H1 (cell line): Measurements from ENCODE around the gene FGF2. TPM values are rescaled to one million over a fixed set of nuclear protein-coding genes. Genes with fewer than 3 reads are reported as not detected.
"Not testable (repeated sequence)": the region's sequence is repeated elsewhere in the genome, so short reads cannot be mapped to it uniquely, and the experiment has no call there.

ENCODE experiments used
- CTCF ChIA-PET: fragments of 300-600 bp; sonication (Branson Sonifier 250); formaldehyde crosslinking; loops from one replicate; lab custom pipeline; 2021; ENCODE audit not compliant: partially characterized antibody; lab: Charles Lee
- POLR2A ChIA-PET: fragments of 300-600 bp; sonication (Branson Sonifier 250); formaldehyde crosslinking; loops from one replicate; lab custom pipeline; 2021; ENCODE audit warnings: inconsistent platforms; ENCODE audit not compliant: partially characterized antibody; lab: Charles Lee
- DNase-seq, 2 experiments: peaks; one replicate each; pipeline versions ENCODE4 v3.0.0 to v3.0.0-alpha.2; 2010 to 2022; ENCODE audit warnings: low spot score in 2 of 2, low read depth in 1 of 2, mixed read lengths in 1 of 2
- FAIRE-seq: peaks from 2 replicates; lab custom pipeline; 2011; peaks lifted over from hg19 to GRCh38; lab: Jason Lieb, UNC
- H2AFZ ChIP-seq: 2 replicates; pipeline ENCODE4 v1.8.1; 2012; ENCODE audit warnings: low read length, inconsistent platforms
- H2AK5ac ChIP-seq: 2 replicates; pipeline ENCODE4 v1.6.1; 2013; ENCODE audit warnings: low read depth, low read length
- H2BK120ac ChIP-seq: replicated peaks from 2 replicates; pipeline ENCODE3; 2013; ENCODE audit warnings: low read depth, low read length, inconsistent platforms
- H2BK12ac ChIP-seq: 2 replicates; pipeline ENCODE4 v1.6.1; 2013; ENCODE audit warnings: low read depth, low read length
- H2BK15ac ChIP-seq: 2 replicates; pipeline ENCODE4 v1.6.1; 2013; ENCODE audit warnings: low read length
- H2BK20ac ChIP-seq: 2 replicates; pipeline ENCODE4 v1.6.1; 2013; ENCODE audit warnings: low read length
- H2BK5ac ChIP-seq: 2 replicates; pipeline ENCODE4 v1.6.1; 2013; ENCODE audit warnings: low read depth, low read length
- H3K14ac ChIP-seq: 2 replicates; pipeline ENCODE4 v1.6.1; 2013; ENCODE audit warnings: inconsistent platforms; ENCODE audit not compliant: insufficient read length
- H3K18ac ChIP-seq: 2 replicates; pipeline ENCODE4 v1.6.1; 2013; ENCODE audit warnings: low read length; ENCODE audit errors: extremely low read depth
- H3K23ac ChIP-seq: 2 replicates; pipeline ENCODE4 v1.6.1; 2013; ENCODE audit warnings: inconsistent platforms; ENCODE audit not compliant: insufficient read length
- H3K23me2 ChIP-seq: 2 replicates; pipeline ENCODE4 v1.6.1; 2013; ENCODE audit warnings: low read depth, low read length
- H3K27ac ChIP-seq: 2 replicates; pipeline ENCODE4 v1.6.1; 2011; ENCODE audit warnings: low read depth, low read length, inconsistent platforms
- H3K27me3 ChIP-seq, 4 experiments: replicated peaks in 1 of 4; 1 replicate in 1 of 4; 2 replicates in 3 of 4; pipeline versions ENCODE4 v1.6.1 to v1.8.1; 2011 to 2013; ENCODE audit warnings: low read length in 3 of 4, mild to moderate bottlenecking in 3 of 4, inconsistent platforms in 2 of 4, mixed read lengths in 2 of 4, moderate library complexity in 1 of 4; ENCODE audit not compliant: control insufficient read depth in 3 of 4, insufficient read depth in 3 of 4; ENCODE audit errors: extremely low read depth in 1 of 4
- H3K36me3 ChIP-seq, 4 experiments: 2 replicates each; pipeline versions ENCODE4 v1.6.1 to v1.8.1; 2011 to 2013; ENCODE audit warnings: mild to moderate bottlenecking in 4 of 4, low read length in 3 of 4, moderate library complexity in 2 of 4, control low read depth in 1 of 4, inconsistent platforms in 1 of 4; ENCODE audit not compliant: insufficient read depth in 4 of 4, control insufficient read depth in 2 of 4
- H3K4ac ChIP-seq: replicated peaks from 2 replicates; pipeline ENCODE3; 2013; ENCODE audit warnings: low read length, low read depth, mixed read lengths, inconsistent platforms; ENCODE audit not compliant: insufficient read length
- H3K4me1 ChIP-seq, 4 experiments: replicated peaks in 1 of 4; 1 replicate in 1 of 4; 2 replicates in 3 of 4; pipeline versions ENCODE4 v1.6.1 to v1.8.1; 2011 to 2013; ENCODE audit warnings: low read length in 3 of 4, inconsistent platforms in 2 of 4, mixed read lengths in 1 of 4; ENCODE audit not compliant: insufficient read depth in 4 of 4, control insufficient read depth in 3 of 4
- H3K4me2 ChIP-seq, 2 experiments: 2 replicates each; pipeline versions ENCODE4 v1.6.1 to v1.8.1; 2011 to 2013; ENCODE audit warnings: low read depth in 2 of 2, low read length in 2 of 2, control low read depth in 1 of 2, inconsistent platforms in 1 of 2, mild to moderate bottlenecking in 1 of 2; ENCODE audit not compliant: insufficient read depth in 1 of 2
- H3K4me3 ChIP-seq, 4 experiments: fragments of 200-600, 300-600 bp in 1 of 4; sonication (generic), shearing (Covaris generic), sonication (Bioruptor Twin) in 1 of 4; 2 replicates each; pipeline versions ENCODE4 v1.5.1 to v1.8.1; 2011 to 2016; ENCODE audit warnings: low read length in 4 of 4, low read depth in 3 of 4, control low read depth in 2 of 4, inconsistent platforms in 2 of 4, mild to moderate bottlenecking in 2 of 4, mixed read lengths in 1 of 4, moderate library complexity in 1 of 4; ENCODE audit not compliant: insufficient read depth in 2 of 4; ENCODE audit errors: extremely low read depth in 1 of 4
- H3K56ac ChIP-seq: replicated peaks from 2 replicates; pipeline ENCODE3; 2013; ENCODE audit warnings: low read depth, mild to moderate bottlenecking, mixed read lengths, low read length, inconsistent platforms; ENCODE audit not compliant: insufficient read length
- H3K79me1 ChIP-seq: 2 replicates; pipeline ENCODE4 v1.6.1; 2013; ENCODE audit warnings: low read depth, low read length, control low read depth
- H3K79me2 ChIP-seq, 2 experiments: 2 replicates each; pipeline versions ENCODE4 v1.6.1 to v1.8.1; 2012 to 2013; ENCODE audit warnings: low read length in 2 of 2, mild to moderate bottlenecking in 2 of 2, inconsistent platforms in 1 of 2; ENCODE audit not compliant: insufficient read depth in 2 of 2, control insufficient read depth in 1 of 2
- H3K9ac ChIP-seq, 4 experiments: replicated peaks in 1 of 4; 1 replicate in 1 of 4; 2 replicates in 3 of 4; pipeline versions ENCODE4 v1.6.1 to v1.8.1; 2011 to 2013; ENCODE audit warnings: low read depth in 3 of 4, low read length in 3 of 4, control low read depth in 2 of 4, mild to moderate bottlenecking in 2 of 4, moderate library complexity in 2 of 4, inconsistent platforms in 1 of 4; ENCODE audit errors: extremely low read depth in 1 of 4
- H3K9me3 ChIP-seq, 2 experiments: 2 replicates each; pipeline versions ENCODE4 v1.6.1 to v1.8.1; 2012 to 2013; ENCODE audit warnings: mild to moderate bottlenecking in 2 of 2, moderate library complexity in 2 of 2, control low read depth in 1 of 2, inconsistent platforms in 1 of 2, low read depth in 1 of 2, low read length in 1 of 2, mixed read lengths in 1 of 2; ENCODE audit not compliant: insufficient read depth in 2 of 2
- H4K20me1 ChIP-seq, 2 experiments: replicated peaks in 1 of 2; 2 replicates each; pipeline versions ENCODE3 to v1.8.1; 2011 to 2013; ENCODE audit warnings: inconsistent platforms in 2 of 2, low read length in 2 of 2, mild to moderate bottlenecking in 1 of 2; ENCODE audit not compliant: insufficient read depth in 2 of 2, control insufficient read depth in 1 of 2
- H4K5ac ChIP-seq: 2 replicates; pipeline ENCODE4 v1.6.1; 2013; ENCODE audit warnings: low read length, low read depth, mixed read lengths, inconsistent platforms; ENCODE audit not compliant: insufficient read length
- H4K8ac ChIP-seq: 2 replicates; pipeline ENCODE4 v1.8.0; 2013; ENCODE audit warnings: mild to moderate bottlenecking, moderate library complexity, low read length, inconsistent platforms; ENCODE audit not compliant: insufficient read depth; ENCODE audit errors: extremely low read depth
- H4K91ac ChIP-seq: replicated peaks from 2 replicates; pipeline ENCODE3; 2013; ENCODE audit warnings: low read length, mixed read lengths, inconsistent platforms; ENCODE audit not compliant: insufficient read length
- CREB1 ChIP-seq: IDR thresholded peaks from 2 replicates; pipeline ENCODE4 v1.6.1; 2012; ENCODE audit warnings: inconsistent platforms
- YY1 ChIP-seq: IDR thresholded peaks from 2 replicates; pipeline ENCODE4 v1.6.1; 2011; ENCODE audit warnings: low read depth, mild to moderate bottlenecking, low read length
- WGBS, 2 experiments: shearing (Covaris generic) in 1 of 2; methylation state at CpG; one replicate each; pipeline versions ENCODE4 v1.1.6 to v1.1.7; 2013 to 2015; ENCODE audit warnings: low lambda C conversion rate in 2 of 2, mixed read lengths in 2 of 2, inconsistent platforms in 1 of 2, low coverage in 1 of 2, missing lambda C conversion rate in 1 of 2; ENCODE audit not compliant: insufficient replicate concordance in 2 of 2, insufficient coverage in 1 of 2, insufficient read length in 1 of 2; ENCODE audit errors: extremely low coverage in 1 of 2, missing lambda C conversion rate in 1 of 2; 5-methylcytosine and 5-hydroxymethylcytosine counted together
- polyA plus RNA-seq, 7 experiments: library from polyadenylated mRNA; depleted of rRNA in 3 of 7; stranded (reverse) in 5 of 7; unstranded in 2 of 7; fragments of >200 nt in 5 of 7; fragments of 200-250 nt in 2 of 7; gene quantifications; 1 replicate in 5 of 7; 2 replicates in 1 of 7; 4 replicates in 1 of 7; pipeline versions ENCODE4 v1.2.1 to v1.2.3, GENCODE V29; 2011 to 2013; ENCODE audit warnings: missing spikeins in 2 of 7, mixed read lengths in 2 of 7
- total RNA-seq: library from RNA; stranded (reverse); fragmentation: NEBNext Ultra II Directional; extraction: Animal tissue kit (Norgen Biotek cat#: 25700); gene quantifications from 2 replicates; pipeline ENCODE4 v1.2.1, GENCODE V29; 2021

FGF2 gene
- total and polyA plus RNA-seq, 2 of the 8 experiments (the other 6 are each of a cell fraction or from before 2014, with no cell fraction given), result 23.4 to 145 TPM

DNA sequence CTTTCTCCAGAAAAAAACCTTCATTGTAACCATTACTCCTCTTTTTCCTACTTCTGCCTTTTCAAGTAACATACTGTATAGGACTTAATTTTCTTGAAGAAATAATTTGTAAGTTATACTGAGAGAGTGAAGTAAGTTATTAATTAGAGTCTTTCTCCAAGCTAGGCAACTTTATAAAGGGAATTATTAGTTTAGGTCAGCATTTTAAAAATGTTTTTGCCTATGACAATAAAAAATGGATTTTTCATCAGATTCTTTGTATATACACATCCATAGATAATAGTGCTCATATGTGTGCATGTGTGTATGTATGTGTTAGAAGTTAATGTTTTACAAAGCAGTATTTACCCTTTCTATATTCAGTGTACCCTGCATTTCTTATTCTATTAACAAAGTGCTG is 106.1 kb downstream of the FGF2 start:
- no peak overlapping the region for H3K9ac ChIP-seq
- no peak overlapping the region for H2BK20ac ChIP-seq
- no peak overlapping the region for H3K56ac ChIP-seq
- TF ChIP-seq YY1 (no peak), CREB1 (no peak)
- H2BK15ac ChIP-seq, result no peak overlapping the region
- H2BK12ac ChIP-seq, result no peak overlapping the region
- H3K9me3 ChIP-seq, result no peaks in the 10 kb centered on the region
- FAIRE-seq (no peak), DNase-seq (no peak)
- H2AK5ac ChIP-seq, result no peak overlapping the region
- H3K79me2 ChIP-seq, result 0 out of 4 replicates have a peak, but pooled peaks cover 0 to 1% of the 10 kb centered on the region in 2 experiments
- no peak overlapping the region for H2BK120ac ChIP-seq
- H2BK5ac ChIP-seq, result no peak overlapping the region
- H4K5ac ChIP-seq, result no peak overlapping the region
- H4K91ac ChIP-seq, result no peak overlapping the region
- no peak overlapping the region for H3K23ac ChIP-seq
- ChIA-PET CTCF (interaction anchor here (0.6 to 3.1 kb wide), 2 partner anchors 10 to 205 kb away, joined by 3 to 19 read pairs; partner anchors contain the start of gene NUDT6), POLR2A (interaction anchor here (1.4 kb wide), 1 partner anchor 9 kb away, joined by 4 read pairs; no protein-coding TSS in a partner anchor)
- H3K4me2 ChIP-seq, result no peak overlapping the region
- H3K4me1 ChIP-seq, result no peaks in the 10 kb centered on the region
- H3K27me3 ChIP-seq, result peaks cover 0 to 2% (median 0%) of the 10 kb centered on the region in 4 experiments; a peak in 1 of 7 replicates
- no peak overlapping the region for H4K8ac ChIP-seq
- no peak overlapping the region for H3K14ac ChIP-seq
- peaks cover 0 to 3% of the 10 kb centered on the region in 2 experiments for H4K20me1 ChIP-seq
- no peaks in the 10 kb centered on the region for H3K79me1 ChIP-seq
- H3K4me3 ChIP-seq, result no peak overlapping the region
- H2AFZ ChIP-seq, result no peak overlapping the region
- no peak overlapping the region for H3K18ac ChIP-seq
- no peak overlapping the region for H3K27ac ChIP-seq
- H3K4ac ChIP-seq, result no peak overlapping the region
- peaks cover 10 to 73% (median 38%) of the 10 kb centered on the region in 4 experiments; a peak in 7 of 8 replicates for H3K36me3 ChIP-seq
- no peaks in the 10 kb centered on the region for H3K23me2 ChIP-seq

DNA sequence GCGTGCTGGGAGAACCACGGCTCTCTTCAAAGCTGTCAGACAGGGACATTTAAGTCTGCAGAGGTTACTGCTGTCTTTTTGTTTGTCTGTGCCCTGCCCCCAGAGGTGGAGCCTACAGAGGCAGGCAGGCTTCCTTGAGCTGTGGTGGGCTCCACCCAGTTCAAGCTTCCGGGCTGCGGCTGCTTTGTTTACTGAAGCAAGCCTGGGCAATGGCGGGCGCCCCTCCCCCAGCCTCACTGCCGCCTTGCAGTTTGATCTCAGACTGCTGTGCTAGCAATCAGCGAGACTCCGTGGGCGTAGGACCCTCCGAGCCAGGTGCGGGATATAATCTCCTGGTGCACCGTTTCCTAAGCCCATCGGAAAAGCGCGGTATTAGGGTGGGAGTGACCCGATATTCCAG is 118.5 kb downstream of the FGF2 start:
- H3K23ac ChIP-seq, H2AK5ac ChIP-seq, H4K8ac ChIP-seq, H3K4me1 ChIP-seq, H2BK5ac ChIP-seq, H3K56ac ChIP-seq, H4K91ac ChIP-seq, H3K18ac ChIP-seq, H3K9ac ChIP-seq, H3K14ac ChIP-seq, H3K4me3 ChIP-seq, H3K23me2 ChIP-seq, DNase-seq, H3K27me3 ChIP-seq, H3K27ac ChIP-seq, POLR2A ChIA-PET, FAIRE-seq, H3K4me2 ChIP-seq, H3K79me2 ChIP-seq, H2BK15ac ChIP-seq, H4K5ac ChIP-seq, H2AFZ ChIP-seq, H4K20me1 ChIP-seq, H2BK20ac ChIP-seq, H2BK120ac ChIP-seq, H3K4ac ChIP-seq, H2BK12ac ChIP-seq, H3K79me1 ChIP-seq: not testable (repeated sequence)
- WGBS, 2 experiments, result 95% methylated on average over 12 of the region's 17 CpGs; no CpG with 5 or more reads in 1 of the 2 experiments
- CTCF ChIA-PET, result interaction anchor here (1.5 kb wide), 1 partner anchor 9 kb away, joined by 3 read pairs; no protein-coding TSS in a partner anchor
- peaks cover 5 to 43% (median 28%) of the 10 kb centered on the region in 4 experiments; a peak in 7 of 8 replicates for H3K36me3 ChIP-seq
- peaks cover 9 to 14% of the 10 kb centered on the region in 2 experiments for H3K9me3 ChIP-seq
